Mucosa of stomach (tissue), 1 donor: ENCODE data around the gene MTCH1.

Source experiments
- H3K27me3 ChIP-seq: one replicate; pipeline ENCODE4 v1.7.0; 2013; ENCODE audit warnings: mild to moderate bottlenecking, low read length; ENCODE audit not compliant: control insufficient read depth, insufficient read depth
- H3K36me3 ChIP-seq: one replicate; pipeline ENCODE4 v1.7.0; 2013; ENCODE audit warnings: low read length; ENCODE audit not compliant: control insufficient read depth, insufficient read depth
- H3K4me1 ChIP-seq: one replicate; pipeline ENCODE4 v1.7.0; 2013; ENCODE audit warnings: mild to moderate bottlenecking, low read length; ENCODE audit not compliant: control insufficient read depth, insufficient read depth
- H3K4me3 ChIP-seq: one replicate; pipeline ENCODE4 v1.7.0; 2013; ENCODE audit warnings: low read length
- H3K9ac ChIP-seq: one replicate; pipeline ENCODE4 v1.7.0; 2013; ENCODE audit warnings: mild to moderate bottlenecking, low read length, moderate library complexity
- H3K9me3 ChIP-seq: one replicate; pipeline ENCODE4 v1.7.0; 2013; ENCODE audit warnings: mild to moderate bottlenecking, low read length, moderate library complexity; ENCODE audit not compliant: control insufficient read depth
- donor health status: Pancreatic carcinoma.

The MTCH1 gene

DNA sequence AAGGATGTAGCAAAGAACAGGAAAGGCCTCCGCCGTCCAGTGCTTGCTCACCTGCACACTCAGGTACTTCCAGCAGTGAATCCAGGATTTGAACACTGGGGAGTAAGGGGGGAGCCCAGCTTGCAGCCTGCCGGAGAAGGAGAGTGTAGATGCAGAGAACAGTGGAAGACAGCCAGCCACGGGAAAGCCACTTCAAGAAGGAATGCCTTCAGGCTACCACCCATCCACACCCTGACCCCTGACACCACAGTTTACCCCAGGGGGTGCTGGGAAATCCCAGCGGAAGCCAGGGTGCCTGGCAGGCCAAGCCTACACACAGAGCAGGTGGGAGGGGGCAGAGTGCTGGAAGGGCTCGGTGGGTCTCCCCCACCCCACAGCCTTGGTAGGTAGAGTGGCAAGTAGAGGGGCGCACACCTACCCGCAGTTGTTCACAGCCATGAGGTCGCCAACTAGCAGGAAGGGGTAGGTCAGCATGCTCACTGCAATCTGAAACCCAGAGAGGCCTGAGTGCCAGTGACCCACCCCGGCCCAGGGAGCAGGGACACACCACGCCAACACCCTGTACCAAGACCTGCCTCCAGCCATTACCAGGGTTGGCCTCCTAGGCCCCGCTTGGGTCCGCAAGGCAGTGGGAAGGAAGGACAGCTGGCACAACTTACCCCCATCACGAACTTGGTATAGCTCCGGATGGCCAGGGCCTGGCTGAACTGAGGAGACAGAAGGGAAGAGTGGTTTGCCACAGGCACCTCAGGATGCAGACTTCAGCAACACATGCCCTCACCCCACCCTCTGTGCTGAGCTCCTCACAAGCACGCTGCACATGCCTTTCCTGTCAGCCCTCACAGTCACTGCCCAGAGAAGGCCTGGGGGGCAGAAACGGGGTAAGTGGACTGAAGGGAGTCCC is 15.8 kb downstream of the MTCH1 start:
- no peak overlapping the region for H3K4me3 ChIP-seq
- H3K36me3 ChIP-seq = peaks cover 61% of the 10 kb centered on the region
- peaks cover 39% of the 10 kb centered on the region for H3K4me1 ChIP-seq
- H3K9ac ChIP-seq = no peak overlapping the region
- H3K9me3 ChIP-seq = no peaks in the 10 kb centered on the region
- no peaks in the 10 kb centered on the region for H3K27me3 ChIP-seq

DNA sequence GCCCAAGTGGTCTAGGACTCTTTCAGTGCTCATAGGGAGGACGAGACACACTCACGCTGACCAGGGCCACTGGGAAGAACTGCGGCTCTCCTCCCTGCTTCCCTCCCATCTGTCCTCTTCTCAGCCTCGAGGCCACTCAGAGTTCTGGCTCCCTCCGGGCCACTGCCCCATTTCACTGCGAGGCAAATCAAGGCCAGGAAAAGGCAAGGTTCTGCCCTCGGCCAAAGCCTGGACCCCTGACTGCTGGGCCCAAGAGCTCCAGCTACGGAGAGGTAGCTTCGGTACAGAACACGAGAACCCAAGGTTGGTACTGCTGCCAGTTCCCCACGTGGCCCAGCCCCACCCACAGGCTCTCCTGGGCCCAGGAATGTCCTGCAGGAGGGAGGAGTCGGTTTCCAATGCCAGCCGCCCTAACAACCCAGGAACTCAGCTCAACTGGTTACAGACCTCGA is 16.7 kb downstream of the MTCH1 start:
- no peaks in the 10 kb centered on the region for H3K27me3 ChIP-seq
- no peaks in the 10 kb centered on the region for H3K9me3 ChIP-seq
- H3K4me3 ChIP-seq = no peak overlapping the region
- H3K9ac ChIP-seq = no peak overlapping the region
- peaks cover 57% of the 10 kb centered on the region for H3K36me3 ChIP-seq
- peaks cover 49% of the 10 kb centered on the region for H3K4me1 ChIP-seq

DNA sequence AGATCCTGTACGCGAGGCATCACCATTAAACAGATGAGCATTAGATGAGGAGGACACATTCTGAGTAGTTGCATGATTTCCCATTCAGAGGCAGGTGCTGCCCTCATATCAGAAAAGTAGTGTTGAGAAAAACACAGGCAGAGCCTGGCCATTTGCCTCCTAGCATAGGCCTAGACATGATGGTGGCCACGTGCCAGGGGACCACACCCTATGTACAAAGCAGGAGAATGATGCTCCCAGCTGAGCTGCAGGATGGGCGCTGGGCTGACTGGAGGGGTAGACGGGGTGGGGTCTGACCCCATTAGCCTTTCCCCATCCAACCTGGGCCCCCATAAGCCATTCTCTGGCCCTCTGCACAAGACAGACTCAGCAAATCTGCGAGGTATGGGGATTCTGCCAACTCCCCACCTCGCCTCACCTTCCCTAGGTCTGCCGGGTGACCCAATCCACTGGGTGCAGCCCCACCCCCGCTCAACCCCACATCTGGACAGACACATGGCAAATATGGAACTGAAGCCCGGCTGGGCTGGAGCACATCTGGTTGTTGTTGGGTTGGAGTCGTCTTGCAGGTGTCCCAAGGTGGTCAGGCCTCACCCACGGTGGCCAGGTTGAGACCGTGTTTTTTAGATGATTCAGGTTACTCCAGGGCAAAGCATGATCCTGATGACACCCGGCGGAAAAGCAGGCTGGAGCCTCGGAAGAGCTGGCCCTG is 17.6 kb downstream of the MTCH1 start:
- peaks cover 51% of the 10 kb centered on the region for H3K36me3 ChIP-seq
- peaks cover 57% of the 10 kb centered on the region for H3K4me1 ChIP-seq

DNA sequence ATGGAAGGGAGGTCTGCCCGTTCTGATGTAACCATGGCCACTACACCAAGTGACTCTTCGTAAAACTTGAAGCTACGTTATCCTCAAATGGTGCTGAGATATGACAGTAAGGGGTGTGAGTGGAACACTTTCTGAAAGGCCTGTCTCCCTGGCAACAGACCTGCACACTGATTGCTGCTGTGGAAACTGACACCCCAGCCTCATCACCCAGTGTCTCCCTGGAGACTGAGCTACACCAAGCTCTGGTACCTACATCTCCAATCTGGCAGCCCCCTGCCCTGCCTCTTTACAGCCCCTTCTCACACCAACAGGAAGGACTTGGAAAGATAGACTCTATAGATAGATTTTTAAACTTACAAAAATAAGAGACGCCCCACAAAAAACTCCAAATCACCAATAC is 18.2 kb downstream of the MTCH1 start:
- peaks cover 50% of the 10 kb centered on the region for H3K36me3 ChIP-seq
- H3K4me3 ChIP-seq = no peak overlapping the region
- H3K9me3 ChIP-seq = no peaks in the 10 kb centered on the region
- no peak overlapping the region for H3K9ac ChIP-seq
- H3K4me1 ChIP-seq = peaks cover 63% of the 10 kb centered on the region
- no peaks in the 10 kb centered on the region for H3K27me3 ChIP-seq

More for the DNA sequence above, 17.6 kb downstream of the MTCH1 start:
- Histone ChIP-seq H3K27me3 (no peaks in the 10 kb centered on the region), H3K4me3 (no peak overlapping the region), H3K9ac (no peak overlapping the region), H3K9me3 (no peaks in the 10 kb centered on the region)

DNA sequence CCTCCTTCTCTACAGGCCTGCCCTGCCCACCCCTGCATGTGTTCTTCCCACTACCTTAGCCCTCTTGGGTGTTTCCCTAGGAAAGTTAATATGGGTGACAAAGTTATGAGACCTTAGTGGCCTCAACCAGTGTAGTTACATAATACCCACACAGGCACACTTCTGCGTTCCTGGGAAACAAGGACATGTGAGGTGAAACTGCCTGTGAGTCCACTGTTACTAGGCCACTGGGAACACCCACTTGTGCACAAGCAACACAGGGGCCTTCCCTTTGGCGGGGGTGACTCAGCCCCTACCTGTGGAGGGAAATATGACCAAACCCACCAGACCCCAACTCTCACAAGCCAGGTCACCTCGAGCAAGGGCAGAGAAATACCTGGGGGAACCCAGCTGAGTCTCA is 18.7 kb downstream of the MTCH1 start:
- H3K9me3 ChIP-seq = no peaks in the 10 kb centered on the region
- no peak overlapping the region for H3K4me3 ChIP-seq
- H3K27me3 ChIP-seq = no peaks in the 10 kb centered on the region
- peaks cover 46% of the 10 kb centered on the region for H3K36me3 ChIP-seq
- H3K9ac ChIP-seq = no peak overlapping the region
- H3K4me1 ChIP-seq = peaks cover 63% of the 10 kb centered on the region

DNA sequence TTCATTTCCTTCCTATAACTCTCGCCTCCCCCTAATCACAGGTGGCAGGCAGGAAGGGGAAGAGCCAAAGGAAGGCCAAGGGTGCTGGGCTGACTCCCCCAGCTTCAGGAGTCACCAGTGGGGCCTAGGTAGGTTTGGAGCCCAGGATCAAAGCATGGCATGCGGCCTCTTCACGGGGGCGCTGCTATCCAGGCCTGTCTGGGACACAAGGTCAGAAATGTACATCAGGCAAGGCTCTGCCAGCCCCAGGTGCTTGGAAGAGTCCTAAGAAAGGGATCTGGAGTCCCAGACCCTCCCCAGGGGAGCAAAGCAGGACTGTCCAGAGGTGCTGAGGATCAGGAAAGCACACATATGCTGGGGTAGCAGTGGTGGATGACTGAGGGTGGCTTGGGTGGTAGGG is 21.1 kb downstream of the MTCH1 start:
- Histone ChIP-seq H3K9me3 (no peaks in the 10 kb centered on the region), H3K4me3 (no peak overlapping the region), H3K9ac (no peak overlapping the region), H3K27me3 (no peaks in the 10 kb centered on the region), H3K4me1 (peaks cover 72% of the 10 kb centered on the region), H3K36me3 (peaks cover 23% of the 10 kb centered on the region)

DNA sequence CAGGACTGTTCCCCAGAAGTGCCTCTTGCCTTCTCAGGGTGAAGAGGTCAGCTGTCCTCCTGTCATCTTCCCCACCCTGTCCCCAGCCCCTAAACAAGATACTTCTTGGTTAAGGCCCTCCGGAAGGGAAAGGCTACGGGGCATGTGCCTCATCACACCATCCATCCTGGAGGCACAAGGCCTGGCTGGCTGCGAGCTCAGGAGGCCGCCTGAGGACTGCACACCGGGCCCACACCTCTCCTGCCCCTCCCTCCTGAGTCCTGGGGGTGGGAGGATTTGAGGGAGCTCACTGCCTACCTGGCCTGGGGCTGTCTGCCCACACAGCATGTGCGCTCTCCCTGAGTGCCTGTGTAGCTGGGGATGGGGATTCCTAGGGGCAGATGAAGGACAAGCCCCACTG is 21.6 kb downstream of the MTCH1 start:
- Histone ChIP-seq H3K27me3 (no peaks in the 10 kb centered on the region), H3K9ac (no peak overlapping the region), H3K4me3 (no peak overlapping the region), H3K4me1 (peaks cover 66% of the 10 kb centered on the region), H3K36me3 (peaks cover 19% of the 10 kb centered on the region), H3K9me3 (no peaks in the 10 kb centered on the region)

DNA sequence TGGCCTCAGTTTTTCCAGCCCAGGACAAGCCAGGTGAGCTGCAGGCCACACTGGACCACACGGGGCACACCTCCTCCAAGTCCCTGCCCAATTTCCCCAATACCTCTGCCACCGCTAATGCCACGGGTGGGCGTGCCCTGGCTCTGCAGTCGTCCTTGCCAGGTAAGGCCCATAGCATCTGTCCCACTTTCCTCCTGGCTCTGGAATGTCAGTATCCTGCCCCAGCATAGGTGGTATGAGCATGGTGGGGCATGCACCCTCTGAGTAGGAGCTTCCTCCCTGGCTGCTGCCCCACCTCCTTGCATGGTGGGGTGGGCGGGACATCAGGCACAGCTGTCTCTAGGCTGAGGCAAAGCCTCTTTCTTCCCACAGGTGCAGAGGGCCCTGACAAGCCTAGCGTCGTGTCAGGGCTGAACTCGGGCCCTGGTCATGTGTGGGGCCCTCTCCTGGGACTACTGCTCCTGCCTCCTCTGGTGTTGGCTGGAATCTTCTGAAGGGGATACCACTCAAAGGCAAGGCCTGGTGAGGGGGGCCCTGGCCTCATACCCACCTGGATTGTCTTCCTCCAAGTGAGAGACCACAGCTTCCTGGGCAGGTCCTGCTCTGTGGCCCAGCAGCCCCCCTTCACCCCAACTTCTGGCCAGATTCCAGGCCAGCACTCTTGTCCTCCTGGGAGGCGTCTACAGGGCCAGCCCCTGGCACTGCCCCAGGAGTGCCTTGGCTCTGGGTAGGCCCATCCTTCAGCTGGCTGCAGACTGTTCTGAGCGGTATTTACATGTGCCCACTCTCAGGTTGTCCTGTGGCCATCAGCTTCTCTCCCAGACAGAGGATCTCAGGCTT is 22.3 kb downstream of the MTCH1 start:
- Histone ChIP-seq H3K9ac (no peak overlapping the region), H3K9me3 (no peaks in the 10 kb centered on the region), H3K4me1 (peaks cover 59% of the 10 kb centered on the region), H3K27me3 (no peaks in the 10 kb centered on the region), H3K4me3 (no peak overlapping the region), H3K36me3 (peaks cover 12% of the 10 kb centered on the region)

DNA sequence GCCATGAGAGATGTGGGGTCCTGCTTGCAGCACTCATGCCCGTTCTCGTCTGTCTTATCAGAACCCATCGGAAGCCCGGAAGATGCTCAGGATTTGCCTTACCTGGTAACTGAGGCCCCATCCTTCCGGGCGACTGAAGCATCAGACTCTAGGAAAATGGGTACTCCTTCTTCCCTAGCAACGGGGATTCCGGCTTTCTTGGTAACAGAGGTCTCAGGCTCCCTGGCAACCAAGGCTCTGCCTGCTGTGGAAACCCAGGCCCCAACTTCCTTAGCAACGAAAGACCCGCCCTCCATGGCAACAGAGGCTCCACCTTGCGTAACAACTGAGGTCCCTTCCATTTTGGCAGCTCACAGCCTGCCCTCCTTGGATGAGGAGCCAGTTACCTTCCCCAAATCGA is 23.1 kb downstream of the MTCH1 start:
- H3K4me1 ChIP-seq = peaks cover 56% of the 10 kb centered on the region
- no peaks in the 10 kb centered on the region for H3K9me3 ChIP-seq
- H3K4me3 ChIP-seq = no peak overlapping the region
- no peaks in the 10 kb centered on the region for H3K27me3 ChIP-seq
- peaks cover 7% of the 10 kb centered on the region for H3K36me3 ChIP-seq
- no peak overlapping the region for H3K9ac ChIP-seq

DNA sequence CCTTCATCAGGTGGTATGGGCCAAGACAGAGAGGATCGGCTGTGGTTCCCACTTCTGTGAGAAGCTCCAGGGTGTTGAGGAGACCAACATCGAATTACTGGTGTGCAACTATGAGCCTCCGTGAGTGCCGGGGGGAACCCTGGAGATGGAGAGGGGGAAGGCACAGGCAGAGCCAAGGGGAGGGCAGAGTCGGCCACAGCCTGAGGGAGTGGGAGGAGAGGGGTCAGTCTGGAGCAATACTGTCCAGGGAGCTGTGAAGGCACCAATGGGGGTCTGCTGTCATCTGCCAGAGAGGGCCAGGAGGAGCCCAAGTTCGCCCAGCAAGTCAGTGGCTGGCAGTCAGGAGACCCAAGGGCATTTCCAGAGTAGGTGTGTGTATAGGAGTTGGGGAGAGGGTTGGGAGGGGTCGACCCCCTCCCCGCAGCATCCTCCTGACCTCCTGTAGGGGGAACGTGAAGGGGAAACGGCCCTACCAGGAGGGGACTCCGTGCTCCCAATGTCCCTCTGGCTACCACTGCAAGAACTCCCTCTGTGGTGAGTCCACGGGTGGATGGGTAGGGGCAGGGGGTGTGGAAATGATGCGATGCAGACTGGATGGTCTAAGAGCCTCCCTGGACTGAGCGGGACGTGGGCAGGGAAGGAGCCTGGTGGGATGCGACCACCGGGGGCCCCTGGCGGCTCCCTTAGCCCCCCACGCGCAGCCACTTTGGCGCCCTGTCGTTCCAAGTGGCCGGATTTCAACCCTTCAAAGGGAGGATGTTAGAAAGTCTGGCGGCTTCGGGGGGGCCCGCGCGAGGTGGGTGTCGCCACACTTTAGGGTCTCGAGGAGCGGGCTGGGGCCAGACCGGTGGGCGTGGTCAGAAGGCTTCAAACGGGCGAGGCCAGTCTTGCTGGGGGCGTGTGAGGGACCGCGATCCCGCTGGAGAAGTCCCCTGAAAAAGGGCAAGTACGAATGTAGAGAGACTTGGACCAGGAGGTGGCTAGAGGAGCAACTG is 24.3 kb downstream of the MTCH1 start:
- Histone ChIP-seq H3K27me3 (no peaks in the 10 kb centered on the region), H3K9ac (peak overlapping the region; percentile 52), H3K9me3 (no peaks in the 10 kb centered on the region), H3K4me3 (no peak overlapping the region), H3K36me3 (no peaks in the 10 kb centered on the region), H3K4me1 (peaks cover 51% of the 10 kb centered on the region)
